HepG2 (cell line): ENCODE data around the gene CNDP1. TPM values are rescaled to one million over a fixed set of nuclear protein-coding genes. Genes with fewer than 3 reads are reported as not detected.

ENCODE experiments used
- ATAC-seq: fragments of 200-7000 bp; cut with Tn5 transposase; 3 replicates; pipeline ENCODE4 v1.9.1; 2020; ENCODE audit warnings: mild to moderate bottlenecking, moderate library complexity
- BruUV-seq: library from RNA; stranded (reverse); fragments of 400-500 nt; replicated peaks from 2 replicates; lab custom pipeline; 2021; lab: Mats Ljungman, UMichigan
- CTCF ChIA-PET: fragments of 300-600 bp; formaldehyde crosslinking; extraction: SDS; loops from one replicate; lab custom pipeline; 2021; ENCODE audit warnings: low total read pairs, inconsistent platforms, low intra/inter-chr PET ratio; lab: Yijun Ruan, JAX
- POLR2A ChIA-PET: fragments of 350-600 bp; sonication (Branson Sonifier 250); formaldehyde crosslinking; loops from one replicate; lab custom pipeline; 2020; ENCODE audit warnings: antibody characterized with exemption, inconsistent platforms; lab: Yijun Ruan, JAX
- DNase-seq: peaks from one replicate; pipeline ENCODE4 v3.0.0-alpha.2; 2015; ENCODE audit warnings: low spot score
- FAIRE-seq: peaks from 3 replicates; lab custom pipeline; 2011; peaks lifted over from hg19 to GRCh38; lab: Jason Lieb, UNC
- H2AFZ ChIP-seq: one replicate; pipeline ENCODE4 v1.6.1; 2011; ENCODE audit warnings: low read length, inconsistent platforms
- H3K27ac ChIP-seq: fragments of 300-600 bp; 3 replicates; pipeline ENCODE4 v1.8.0; 2011; ENCODE audit warnings: mixed run types, mild to moderate bottlenecking, mixed read lengths, low read length, inconsistent platforms; ENCODE audit not compliant: insufficient read depth; ENCODE audit errors: extremely low read length
- H3K27me3 ChIP-seq, 2 experiments: fragments of 200-600 bp in 1 of 2; 2 replicates in 1 of 2; 3 replicates in 1 of 2; pipeline versions ENCODE4 v1.6.0 to v1.8.0; 2011; ENCODE audit warnings: low read length in 2 of 2, mild to moderate bottlenecking in 2 of 2, moderate library complexity in 2 of 2, inconsistent platforms in 1 of 2; ENCODE audit not compliant: insufficient read depth in 2 of 2, control insufficient read depth in 1 of 2
- H3K36me3 ChIP-seq, 2 experiments: fragments of 200-600 bp in 1 of 2; replicated peaks in 1 of 2; 2 replicates in 1 of 2; 3 replicates in 1 of 2; pipeline versions ENCODE4 v1.5.1 to v1.8.0; 2011; ENCODE audit warnings: low read length in 2 of 2, inconsistent platforms in 1 of 2; ENCODE audit not compliant: insufficient read depth in 2 of 2, control insufficient read depth in 1 of 2
- H3K4me1 ChIP-seq: 2 replicates; pipeline ENCODE4 v1.5.1; 2012; ENCODE audit warnings: low read length, inconsistent platforms; ENCODE audit not compliant: insufficient read depth
- H3K4me2 ChIP-seq: 2 replicates; pipeline ENCODE4 v1.6.0; 2011; ENCODE audit warnings: low read depth, low read length, inconsistent platforms
- H3K4me3 ChIP-seq, 3 experiments: fragments of 200-600 bp in 1 of 3; sonication (generic), shearing (Covaris generic) in 1 of 3; replicated peaks in 1 of 3; 2 replicates each; pipeline ENCODE4 v1.5.1; 2011 to 2016; ENCODE audit warnings: low read length in 3 of 3, inconsistent platforms in 2 of 3, low read depth in 2 of 3, mild to moderate bottlenecking in 2 of 3, control low read depth in 1 of 3, mixed read lengths in 1 of 3; ENCODE audit not compliant: insufficient read depth in 1 of 3
- H3K79me2 ChIP-seq: one replicate; pipeline ENCODE4 v1.6.1; 2011; ENCODE audit warnings: low read length, inconsistent platforms; ENCODE audit not compliant: insufficient read depth
- H3K9ac ChIP-seq: 2 replicates; pipeline ENCODE4 v1.6.0; 2011; ENCODE audit warnings: mild to moderate bottlenecking, low read depth, low read length, inconsistent platforms; ENCODE audit not compliant: insufficient read depth
- H3K9me3 ChIP-seq: 2 replicates; pipeline ENCODE4 v1.5.1; 2012; ENCODE audit warnings: mild to moderate bottlenecking, low read length
- H4K20me1 ChIP-seq: 2 replicates; pipeline ENCODE4 v1.6.0; 2011; ENCODE audit warnings: inconsistent platforms, mild to moderate bottlenecking, low read length, moderate library complexity; ENCODE audit not compliant: insufficient read depth
- DNMT1 ChIP-seq: sonication (generic); formaldehyde crosslinking; IDR thresholded peaks from 2 replicates; pipeline ENCODE4 v1.5.1; 2020; ENCODE audit warnings: mild to moderate bottlenecking, missing genetic modification reagents
- GLI4 ChIP-seq: sonication (generic); formaldehyde crosslinking; IDR thresholded peaks from 2 replicates; pipeline ENCODE4 v1.5.1; 2020; ENCODE audit warnings: missing genetic modification reagents, mild to moderate bottlenecking, moderate library complexity, borderline replicate concordance
- HES4 ChIP-seq: sonication (generic); formaldehyde crosslinking; IDR thresholded peaks from 2 replicates; pipeline ENCODE4 v1.9.0; 2021; ENCODE audit warnings: mild to moderate bottlenecking, missing genetic modification reagents, borderline replicate concordance
- HNF1A ChIP-seq, 2 experiments: sonication (generic) in 1 of 2; formaldehyde crosslinking in 1 of 2; IDR thresholded peaks; 2 replicates each; pipeline versions ENCODE4 v1.4.0 to v1.6.1; 2016 to 2020; ENCODE audit warnings: borderline replicate concordance in 1 of 2, low read depth in 1 of 2, mild to moderate bottlenecking in 1 of 2, missing genetic modification reagents in 1 of 2
- HNF1B ChIP-seq: sonication (generic); formaldehyde crosslinking; IDR thresholded peaks from 2 replicates; pipeline ENCODE4 v1.5.1; 2020; ENCODE audit warnings: mild to moderate bottlenecking, moderate library complexity, missing genetic modification reagents
- NFIC ChIP-seq: IDR thresholded peaks from 2 replicates; pipeline ENCODE4 v1.6.1; 2012; ENCODE audit warnings: mild to moderate bottlenecking, low read length, inconsistent platforms
- PAWR ChIP-seq: sonication (generic); formaldehyde crosslinking; IDR thresholded peaks from 2 replicates; pipeline ENCODE4 v1.4.0; 2020; ENCODE audit warnings: missing genetic modification reagents, mild to moderate bottlenecking, borderline replicate concordance
- PBX2 ChIP-seq: IDR thresholded peaks from 2 replicates; pipeline ENCODE4 v1.6.1; 2016; ENCODE audit warnings: control low read depth
- PCBP1 ChIP-seq: fragments of 200-400 bp; formaldehyde crosslinking; IDR thresholded peaks from 2 replicates; pipeline ENCODE4 v1.6.1; 2017; ENCODE audit warnings: mild to moderate bottlenecking, low read depth, low read length, borderline replicate concordance
- RFXAP ChIP-seq: sonication (generic); formaldehyde crosslinking; IDR thresholded peaks from 2 replicates; pipeline ENCODE4 v1.4.0; 2020; ENCODE audit warnings: missing genetic modification reagents, borderline replicate concordance
- TOE1 ChIP-seq: sonication (generic); formaldehyde crosslinking; IDR thresholded peaks from 2 replicates; pipeline ENCODE4 v1.4.0; 2020; ENCODE audit warnings: mild to moderate bottlenecking, missing genetic modification reagents
- XRCC5 ChIP-seq: fragments of 200-400 bp; formaldehyde crosslinking; optimal IDR thresholded peaks from 2 replicates; pipeline ENCODE3; 2017; ENCODE audit warnings: mild to moderate bottlenecking, low read length
- ZNF124 ChIP-seq: sonication (generic); formaldehyde crosslinking; IDR thresholded peaks from 2 replicates; pipeline ENCODE4 v1.4.0; 2020; ENCODE audit warnings: missing genetic modification reagents
- ZNF543 ChIP-seq: sonication (generic); formaldehyde crosslinking; IDR thresholded peaks from 2 replicates; pipeline ENCODE4 v1.4.0; 2020; ENCODE audit warnings: mild to moderate bottlenecking, missing genetic modification reagents
- ZNF570 ChIP-seq: sonication (generic); formaldehyde crosslinking; IDR thresholded peaks from 2 replicates; pipeline ENCODE4 v1.4.0; 2020; ENCODE audit warnings: mild to moderate bottlenecking, missing genetic modification reagents, borderline replicate concordance
- ZNF777 ChIP-seq: sonication (generic); formaldehyde crosslinking; IDR thresholded peaks from 2 replicates; pipeline ENCODE4 v1.4.0; 2020; ENCODE audit warnings: missing genetic modification reagents
- WGBS: methylation state at CpG from one replicate; pipeline ENCODE4 v1.1.6; 2017; ENCODE audit warnings: low lambda C conversion rate; 5-methylcytosine and 5-hydroxymethylcytosine counted together
- in situ Hi-C: cut with HindIII; loops from 2 replicates; pipeline ENCODE4 v1.10.0; 2017; ENCODE audit warnings: low pct_unique_long_range_greater_than_20kb; ENCODE audit not compliant: extremely low pct_ligation_motif_present
- intact Hi-C: fragments of 100-400 bp; cut with micrococcal nuclease; formaldehyde crosslinking; loops from one replicate; pipeline ENCODE4 v1.10.0; 2022; ENCODE audit not compliant: unreplicated experiment
- polyA plus RNA-seq, 8 experiments: library from polyadenylated mRNA; depleted of rRNA in 3 of 8; stranded (reverse) in 7 of 8; unstranded in 1 of 8; fragments of >200 nt; fragmentation: Illumina TruSeq in 4 of 8; extraction: Trizol in 4 of 8; gene quantifications; 2 replicates each; pipeline versions ENCODE4 v1.2.1 to v1.2.3, GENCODE V29; 2011 to 2016; ENCODE audit warnings: low read depth in 4 of 8, missing spikeins in 1 of 8, mixed read lengths in 1 of 8; ENCODE audit not compliant: insufficient read depth in 1 of 8
- total RNA-seq, 5 experiments: library from RNA; depleted of rRNA; stranded (reverse); fragments of >200 nt; fragmentation: Illumina TruSeq; extraction: Trizol; gene quantifications; 2 replicates each; pipeline ENCODE4 v1.2.3, GENCODE V29; 2016; ENCODE audit warnings: low read depth in 1 of 5

The CNDP1 gene
- total and polyA plus RNA-seq, 2 of the 13 experiments (the other 11 are each of a cell fraction or from before 2014, with no cell fraction given) = 0.01 TPM; not detected in 1

GRCh38 chr18:74497778-74498177 is 36.5 kb upstream of the CNDP1 start:
- BruUV-seq = no TSS peak
- POLR2A ChIA-PET = interaction anchor here (3.2 kb wide), 1 partner anchor 44 kb away, joined by 59 read pairs; no protein-coding TSS in a partner anchor
- no peaks in the 10 kb centered on the region; a peak in 1 of 5 replicates for H3K27me3 ChIP-seq
- H3K9ac ChIP-seq = no peak overlapping the region; the same call in 1 of the 2 replicates
- in situ Hi-C loops = loop anchor here (5.0 to 25.0 kb wide), 2 partner anchors 45 to 310 kb away; no protein-coding TSS in a partner anchor
- H3K4me2 ChIP-seq = peak overlapping the region; percentile 83
- H3K9me3 ChIP-seq = no peaks in the 10 kb centered on the region
- peaks cover 41% of the 10 kb centered on the region for H3K4me1 ChIP-seq
- intact Hi-C loops = loop anchor here (1.0 to 5.0 kb wide), 3 partner anchors 45 to 350 kb away; partner anchors contain the start of genes FBXO15, TIMM21 and ZNF407
- CTCF ChIA-PET = no interaction called here
- H4K20me1 ChIP-seq = peaks cover 4% of the 10 kb centered on the region; the same call in 1 of the 2 replicates
- peak overlapping the region in 2 of 3 experiments; percentile 84 to 90; a peak in 1 of 6 replicates for H3K4me3 ChIP-seq
- H3K79me2 ChIP-seq = peaks cover 32% of the 10 kb centered on the region
- no peak overlapping the region for H2AFZ ChIP-seq
- H3K27ac ChIP-seq = no peak overlapping the region
- DNase-seq = no peak
- H3K36me3 ChIP-seq = peaks cover 6 to 18% of the 10 kb centered on the region in 2 experiments
- ATAC-seq = no peak
- TF ChIP-seq XRCC5 = no peak
- no peak for TF ChIP-seq ZNF777 (CRISPR knock-in tag)
- no peak for TF ChIP-seq GLI4
- no peak for TF ChIP-seq ZNF570
- TF ChIP-seq ZNF124 = no peak
- no peak for TF ChIP-seq DNMT1 (CRISPR knock-in tag)
- no peak for TF ChIP-seq TOE1
- TF ChIP-seq HNF1A (IDR thresholded peaks at IDR 0.05; ENCODE audit: low read depth) = no peak
- no peak for TF ChIP-seq HNF1A (CRISPR knock-in tag; IDR thresholded peaks at IDR 0.05; ENCODE audit: borderline replicate concordance)
- TF ChIP-seq RFXAP (CRISPR knock-in tag) = no peak
- TF ChIP-seq NFIC = no peak
- no peak for TF ChIP-seq ZNF543
- TF ChIP-seq PCBP1 = no peak
- TF ChIP-seq PBX2 (CRISPR knock-in tag) = no peak
- TF ChIP-seq HNF1B (CRISPR knock-in tag) = no peak
- no peak for TF ChIP-seq HES4 (CRISPR knock-in tag)
- no peak for TF ChIP-seq PAWR (CRISPR knock-in tag)
- FAIRE-seq = no peak
- WGBS = 87% methylated on average over 3 of the region's 3 CpGs
